GM21576 (cell line): ENCODE results near the gene OSM.
A peak's percentile ranks its signal among the peaks of the same experiment; 100 is the strongest.

Source experiments
- ATAC-seq: cut with Tn5 transposase; IDR thresholded peaks from one replicate; pipeline ENCODE4 v1.9.1; 2021; ENCODE audit warnings: mild to moderate bottlenecking, moderate library complexity; ENCODE audit not compliant: unreplicated experiment

The OSM gene

GRCh38 chr22:30266445-30267381 lies at the start of gene OSM:
Gene OSM, minus strand, starts transcription at chr22:30266851. Its CDS starts 52 bp downstream, at chr22:30266799.
- no peak for ATAC-seq

- ATAC-seq, result no peak
These were observed 49.4 kb upstream of the OSM start for GRCh38 chr22:30315962-30316576.

- ATAC-seq, result peak; percentile 38
These were observed 48.3 kb upstream of the OSM start for GRCh38 chr22:30314915-30315314.

DNA sequence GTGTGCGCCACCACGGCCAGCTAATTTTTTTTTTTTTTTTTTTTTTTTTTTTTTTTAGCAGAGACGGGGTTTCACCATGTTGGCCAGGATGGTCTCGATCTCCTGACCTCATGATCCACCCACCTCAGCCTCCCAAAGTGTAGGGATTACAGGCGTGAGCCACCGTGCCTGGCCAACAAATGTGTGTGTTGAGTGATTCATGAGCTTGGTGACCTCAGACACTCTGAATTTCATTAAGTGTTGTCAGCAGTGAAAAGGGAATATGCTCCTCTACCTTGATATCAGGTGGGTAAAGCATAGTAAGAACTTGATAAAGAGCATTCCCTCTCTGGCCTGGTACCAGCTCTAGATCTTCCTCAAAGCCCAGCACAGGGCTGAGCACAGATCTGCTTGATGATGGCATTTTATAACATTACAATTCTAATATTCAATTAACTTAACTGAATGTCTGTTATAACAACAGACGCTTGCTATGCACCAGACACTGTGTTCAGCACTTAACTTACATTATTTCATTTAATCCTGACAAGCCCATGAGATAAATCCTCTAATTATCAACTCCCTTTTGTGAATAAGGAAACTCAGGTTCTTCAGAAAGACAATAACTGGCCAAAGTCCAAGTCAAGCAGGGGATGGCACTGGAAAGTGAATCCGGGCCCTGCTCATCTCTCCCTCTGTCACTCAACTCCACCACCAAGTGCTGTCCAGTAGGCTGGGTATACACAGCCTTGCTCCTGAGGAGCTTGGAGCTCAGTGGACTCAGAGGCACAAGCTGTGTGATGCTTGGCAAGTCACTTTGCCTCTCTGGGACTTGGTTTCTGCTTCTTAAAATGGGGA lies 47.1 kb upstream of the OSM start:
- no peak for ATAC-seq

- no peak for ATAC-seq
These were observed 45.4 kb upstream of the OSM start for GRCh38 chr22:30312053-30312452.

DNA sequence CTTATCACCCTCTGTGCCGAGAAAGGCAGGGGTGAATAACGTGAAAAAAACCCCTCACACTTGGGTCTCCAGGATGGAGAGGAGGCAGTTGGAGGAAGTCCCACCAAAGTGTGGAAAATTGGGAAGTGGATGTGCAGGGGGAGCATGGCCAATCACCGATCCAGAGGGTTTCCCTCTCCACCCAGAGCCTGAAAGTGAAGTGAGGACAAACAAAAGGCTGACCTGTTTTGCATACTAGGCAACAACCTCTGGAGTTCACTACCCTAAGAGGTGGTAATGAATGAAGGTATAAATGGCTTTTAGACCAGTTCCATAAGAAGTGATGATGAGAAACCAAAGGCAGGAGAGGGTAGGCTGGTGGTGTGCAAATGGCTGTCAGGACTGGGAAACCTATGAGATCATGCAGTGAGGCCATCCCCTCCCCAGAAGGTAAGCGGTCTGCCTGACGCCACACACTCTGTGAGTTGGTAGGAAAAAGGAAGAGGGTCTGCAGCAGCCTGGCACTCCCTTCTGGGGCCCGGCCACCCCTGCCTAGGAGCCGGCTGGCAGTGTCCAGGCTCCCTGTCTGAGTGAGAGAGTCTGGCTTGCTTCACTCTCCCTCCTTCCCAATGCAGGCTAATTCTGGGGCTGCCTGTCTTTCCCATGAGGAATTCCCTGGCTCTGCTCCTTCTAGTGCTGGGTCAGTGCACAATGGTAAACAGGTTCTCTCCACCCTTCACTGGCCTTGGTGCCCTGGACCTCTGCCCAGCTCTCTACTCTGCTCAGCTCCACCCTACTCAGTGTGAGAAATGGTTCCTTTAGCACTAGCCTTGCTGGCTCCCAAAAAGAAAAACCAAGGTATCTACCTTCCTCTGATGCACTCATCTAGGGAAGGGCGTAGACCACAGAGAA lies 44.5 kb upstream of the OSM start:
- ATAC-seq, result no peak

- ATAC-seq, result no peak
These were observed 43.5 kb upstream of the OSM start for GRCh38 chr22:30309951-30310741.

- peak; percentile 33 for ATAC-seq
These were observed 42.0 kb upstream of the OSM start for GRCh38 chr22:30308518-30309230.

DNA sequence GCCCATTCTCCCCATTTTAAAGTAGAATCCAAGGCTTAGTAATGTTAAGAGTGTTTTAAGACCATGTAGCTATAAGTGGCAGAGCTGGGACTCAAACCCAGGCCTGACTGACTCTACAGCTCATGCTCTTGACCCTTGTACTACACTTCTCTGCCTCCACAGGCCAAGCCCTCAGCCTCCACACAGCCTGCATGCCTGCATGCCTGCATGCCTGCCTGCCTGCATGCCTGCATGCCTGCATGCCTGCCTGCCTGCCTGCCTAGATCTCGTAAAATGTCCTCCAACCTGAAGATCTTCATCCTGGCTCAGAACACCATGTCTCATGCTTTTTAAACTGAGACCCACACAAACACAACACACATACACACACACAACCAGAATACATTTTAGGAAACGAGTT lies 41.4 kb upstream of the OSM start:
- no peak for ATAC-seq

- ATAC-seq, result no peak
These were observed 40.5 kb upstream of the OSM start for GRCh38 chr22:30307041-30307574.

- ATAC-seq, result no peak
These were observed 40.0 kb upstream of the OSM start for GRCh38 chr22:30306627-30307011.

- ATAC-seq, result no peak
These were observed 39.4 kb upstream of the OSM start for GRCh38 chr22:30305906-30306626.

GRCh38 chr22:30305519-30305905 lies 38.9 kb upstream of the OSM start:
- ATAC-seq, result peak; percentile 41

- no peak for ATAC-seq
These were observed 38.0 kb upstream of the OSM start for GRCh38 chr22:30304495-30305244.

- ATAC-seq, result no peak
These were observed 36.1 kb upstream of the OSM start for GRCh38 chr22:30302810-30303138.

DNA sequence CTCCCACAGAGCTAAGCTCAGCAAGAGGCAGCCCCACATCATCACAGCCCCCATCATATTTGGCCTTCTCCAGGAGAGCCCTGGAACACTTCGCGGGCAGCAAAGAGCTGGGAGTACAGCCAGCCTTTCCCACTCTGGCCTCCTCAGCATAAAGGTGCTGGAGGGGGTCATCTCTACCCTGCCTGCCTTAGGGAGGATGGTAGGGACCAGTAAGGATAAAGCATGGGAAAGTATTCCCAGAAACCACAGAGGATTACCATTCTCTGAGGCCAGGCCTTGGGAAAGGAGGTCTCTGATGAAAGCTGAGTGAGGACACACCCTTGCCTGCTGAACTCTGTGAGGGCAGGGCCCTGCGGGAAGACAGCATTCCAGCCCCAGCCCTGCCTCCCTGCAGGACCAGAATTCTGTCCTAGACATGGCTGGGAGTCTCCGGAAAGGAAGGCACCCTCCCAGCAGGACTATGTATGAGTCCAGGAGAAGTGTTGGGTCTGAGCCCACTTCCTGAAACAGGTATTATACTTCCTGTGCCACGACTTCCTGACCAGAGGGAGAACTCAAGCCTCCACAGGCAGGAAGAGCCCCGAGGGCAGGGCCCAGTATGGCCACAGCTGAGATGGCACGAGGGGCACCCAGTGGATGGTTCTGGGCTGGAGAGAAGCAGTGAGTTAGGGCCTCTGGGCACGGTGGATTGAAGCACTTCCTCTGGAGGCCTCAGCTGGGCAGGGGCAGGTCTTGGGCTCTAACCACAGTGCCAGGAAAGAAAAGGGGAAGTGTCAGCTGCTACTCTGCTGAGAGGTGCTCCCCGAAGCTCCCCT lies 35.6 kb upstream of the OSM start:
- ATAC-seq, result no peak

- no peak for ATAC-seq
These were observed 32.7 kb upstream of the OSM start for GRCh38 chr22:30299322-30299721.
